GM19468 (cell line): ENCODE results near the gene DIAPH1.

ENCODE experiments used
- ATAC-seq: cut with Tn5 transposase; IDR thresholded peaks from one replicate; pipeline ENCODE4 v1.9.1; 2021; ENCODE audit warnings: mild to moderate bottlenecking, moderate library complexity, moderate number of reproducible peaks; ENCODE audit not compliant: unreplicated experiment; ENCODE audit errors: extremely low read depth

Gene DIAPH1

GRCh38 chr5:141524604-141525597, 93.9 kb downstream of the DIAPH1 start:
- peak; percentile 19 for ATAC-seq

GRCh38 chr5:141523991-141524390, 94.8 kb downstream of the DIAPH1 start:
- ATAC-seq, result no peak

- ATAC-seq, result no peak
These were observed 96.5 kb downstream of the DIAPH1 start for GRCh38 chr5:141522301-141522700.

- no peak for ATAC-seq
These were observed 97.5 kb downstream of the DIAPH1 start for GRCh38 chr5:141521244-141521781.

GRCh38 chr5:141519605-141520565, 98.9 kb downstream of the DIAPH1 start:
- no peak for ATAC-seq

- ATAC-seq, result no peak
These were observed 100.2 kb downstream of the DIAPH1 start for GRCh38 chr5:141518618-141519015.

- ATAC-seq, result no peak
These were observed 100.8 kb downstream of the DIAPH1 start for GRCh38 chr5:141517880-141518617.

- ATAC-seq, result no peak
These were observed 101.5 kb downstream of the DIAPH1 start for GRCh38 chr5:141517312-141517711.

- no peak for ATAC-seq
These were observed 102.2 kb downstream of the DIAPH1 start for GRCh38 chr5:141516672-141517025.

GRCh38 chr5:141515946-141516671, 102.7 kb downstream of the DIAPH1 start:
- ATAC-seq, result no peak

- ATAC-seq, result no peak
These were observed 103.7 kb downstream of the DIAPH1 start for GRCh38 chr5:141515141-141515540.

GRCh38 chr5:141514330-141515133, 104.3 kb downstream of the DIAPH1 start:
- no peak for ATAC-seq

GRCh38 chr5:141513627-141514329, 105.0 kb downstream of the DIAPH1 start:
- peak; percentile 11 for ATAC-seq

GRCh38 chr5:141512911-141513626, 105.7 kb downstream of the DIAPH1 start:
- no peak for ATAC-seq

GRCh38 chr5:141512390-141512910, 106.3 kb downstream of the DIAPH1 start:
- ATAC-seq, result no peak

GRCh38 chr5:141511771-141512325, 107.0 kb downstream of the DIAPH1 start:
- no peak for ATAC-seq
